Measurements from ENCODE around the gene KLK10.

GRCh38 chr19:51003316-51003715, 16.2 kb downstream of the KLK10 start:
- no peak for TF ChIP-seq EZH2 (IDR thresholded peaks at IDR 0.05; ENCODE audit: borderline replicate concordance, low read depth, low read length, severe bottlenecking)
- no peak for TF ChIP-seq CTCF (IDR thresholded peaks at IDR 0.05; ENCODE audit: borderline replicate concordance, extremely low read depth, low read length, poor library complexity, severe bottlenecking)
